Measurements from ENCODE around the gene CHI3L2.

DNA sequence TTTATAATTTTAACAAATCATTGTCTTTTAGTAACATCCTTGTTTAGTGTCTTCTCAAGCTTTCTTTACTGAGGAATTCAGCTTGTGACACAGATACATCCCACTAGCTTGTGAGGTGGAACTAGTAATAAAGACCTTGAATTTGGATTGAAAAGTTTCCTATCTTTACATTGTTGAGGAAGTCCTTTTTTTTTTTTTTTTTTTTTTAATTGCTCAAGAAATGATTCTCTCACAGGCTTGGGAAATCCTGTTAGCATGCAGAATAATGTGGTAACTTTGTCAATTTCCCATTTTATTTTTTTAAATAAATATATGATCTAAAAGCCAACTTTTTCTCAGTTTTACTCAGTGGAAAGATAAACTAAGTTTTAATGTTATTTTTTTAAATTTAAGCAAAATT, 42.9 kb upstream of the CHI3L2 start:
- TF ChIP-seq TAF1 (IDR thresholded peaks at IDR 0.05; ENCODE audit: borderline replicate concordance, low read depth, low read length), result no peak
- TF ChIP-seq POLR2A (IDR thresholded peaks at IDR 0.05; ENCODE audit: low read depth, low read length), result no peak

Data from GM12892 (cell line).